ENCODE measurements around the gene CEP164.
"Not testable (repeated sequence)": the region's sequence is repeated elsewhere in the genome, so short reads cannot be mapped to it uniquely, and the experiment has no call there.

Gene CEP164

GRCh38 chr11:117313091-117313490 is 14.6 kb upstream of the CEP164 start:
- H3K9ac ChIP-seq (ENCODE audit: low read depth, low read length), result no peak overlapping the region
- H3K27me3 ChIP-seq (ENCODE audit: control insufficient read depth, insufficient read depth, low read length), result peaks cover 5% of the 10 kb centered on the region
- no peaks in the 10 kb centered on the region for H3K36me3 ChIP-seq (ENCODE audit: control insufficient read depth, insufficient read depth, low read length)
- no peak overlapping the region for H3K4me3 ChIP-seq (ENCODE audit: low read depth, low read length)
- no peaks in the 10 kb centered on the region for H3K9me3 ChIP-seq (ENCODE audit: control insufficient read depth, insufficient read depth, low read length)
- H3K4me1 ChIP-seq (ENCODE audit: control insufficient read depth, insufficient read depth, low read length), result peaks cover 5% of the 10 kb centered on the region

GRCh38 chr11:117313828-117314768 is 13.6 kb upstream of the CEP164 start:
- Histone ChIP-seq H3K4me3 (ENCODE audit: low read depth, low read length) (peak overlapping the region; percentile 57), H3K27me3 (ENCODE audit: control insufficient read depth, insufficient read depth, low read length) (peaks cover 5% of the 10 kb centered on the region), H3K9ac (ENCODE audit: low read depth, low read length) (no peak overlapping the region), H3K4me1 (ENCODE audit: control insufficient read depth, insufficient read depth, low read length) (peaks cover 5% of the 10 kb centered on the region), H3K36me3 (ENCODE audit: control insufficient read depth, insufficient read depth, low read length) (no peaks in the 10 kb centered on the region), H3K9me3 (ENCODE audit: control insufficient read depth, insufficient read depth, low read length) (no peaks in the 10 kb centered on the region)

GRCh38 chr11:117314840-117315239 is 12.8 kb upstream of the CEP164 start:
- Histone ChIP-seq H3K4me3 (ENCODE audit: low read depth, low read length) (peak overlapping the region; percentile 57), H3K9ac (ENCODE audit: low read depth, low read length) (peak overlapping the region; percentile 54), H3K36me3 (ENCODE audit: control insufficient read depth, insufficient read depth, low read length) (no peaks in the 10 kb centered on the region), H3K27me3 (ENCODE audit: control insufficient read depth, insufficient read depth, low read length) (peaks cover 5% of the 10 kb centered on the region), H3K9me3 (ENCODE audit: control insufficient read depth, insufficient read depth, low read length) (no peaks in the 10 kb centered on the region), H3K4me1 (ENCODE audit: control insufficient read depth, insufficient read depth, low read length) (peaks cover 5% of the 10 kb centered on the region)

- no peaks in the 10 kb centered on the region for H3K9me3 ChIP-seq (ENCODE audit: control insufficient read depth, insufficient read depth, low read length)
- H3K4me3 ChIP-seq (ENCODE audit: low read depth, low read length), result peak overlapping the region; percentile 57
- H3K27me3 ChIP-seq (ENCODE audit: control insufficient read depth, insufficient read depth, low read length), result peaks cover 5% of the 10 kb centered on the region
- peak overlapping the region; percentile 54 for H3K9ac ChIP-seq (ENCODE audit: low read depth, low read length)
- no peaks in the 10 kb centered on the region for H3K36me3 ChIP-seq (ENCODE audit: control insufficient read depth, insufficient read depth, low read length)
- H3K4me1 ChIP-seq (ENCODE audit: control insufficient read depth, insufficient read depth, low read length), result peaks cover 5% of the 10 kb centered on the region
Observed at GRCh38 chr11:117315285-117316196, 12.1 kb upstream of the CEP164 start.

- Histone ChIP-seq H3K36me3 (ENCODE audit: control insufficient read depth, insufficient read depth, low read length) (no peaks in the 10 kb centered on the region), H3K9me3 (ENCODE audit: control insufficient read depth, insufficient read depth, low read length) (no peaks in the 10 kb centered on the region), H3K27me3 (ENCODE audit: control insufficient read depth, insufficient read depth, low read length) (peaks cover 5% of the 10 kb centered on the region), H3K9ac (ENCODE audit: low read depth, low read length) (peak within 1 kb of the TSS; percentile 54), H3K4me3 (ENCODE audit: low read depth, low read length) (peak within 1 kb of the TSS; percentile 57), H3K4me1 (ENCODE audit: control insufficient read depth, insufficient read depth, low read length) (peaks cover 5% of the 10 kb centered on the region)
Observed at GRCh38 chr11:117316197-117316961, 11.3 kb upstream of the CEP164 start, which contains the start of gene BACE1. BACE1 (minus strand) TSS chr11:117316256; CDS start chr11:117315795, 461 bp downstream.

GRCh38 chr11:117318738-117319137 is 8.9 kb upstream of the CEP164 start:
- Histone ChIP-seq H3K27me3 (ENCODE audit: control insufficient read depth, insufficient read depth, low read length) (peaks cover 5% of the 10 kb centered on the region), H3K4me1 (ENCODE audit: control insufficient read depth, insufficient read depth, low read length) (peaks cover 5% of the 10 kb centered on the region), H3K36me3 (ENCODE audit: control insufficient read depth, insufficient read depth, low read length) (no peaks in the 10 kb centered on the region), H3K9me3 (ENCODE audit: control insufficient read depth, insufficient read depth, low read length) (no peaks in the 10 kb centered on the region), H3K4me3 (ENCODE audit: low read depth, low read length) (no peak overlapping the region), H3K9ac (ENCODE audit: low read depth, low read length) (no peak overlapping the region)

GRCh38 chr11:117319214-117319840 is 8.3 kb upstream of the CEP164 start:
- Histone ChIP-seq H3K36me3 (ENCODE audit: control insufficient read depth, insufficient read depth, low read length) (no peaks in the 10 kb centered on the region), H3K4me1 (ENCODE audit: control insufficient read depth, insufficient read depth, low read length) (peaks cover 5% of the 10 kb centered on the region), H3K27me3 (ENCODE audit: control insufficient read depth, insufficient read depth, low read length) (peaks cover 5% of the 10 kb centered on the region), H3K9ac (ENCODE audit: low read depth, low read length) (no peak overlapping the region), H3K4me3 (ENCODE audit: low read depth, low read length) (no peak overlapping the region), H3K9me3 (ENCODE audit: control insufficient read depth, insufficient read depth, low read length) (no peaks in the 10 kb centered on the region)

- peak overlapping the region; percentile 66 for H3K4me3 ChIP-seq (ENCODE audit: low read depth, low read length)
- not testable (repeated sequence) for H3K9ac ChIP-seq (ENCODE audit: low read depth, low read length); H3K27me3 ChIP-seq (ENCODE audit: control insufficient read depth, insufficient read depth, low read length); H3K4me1 ChIP-seq (ENCODE audit: control insufficient read depth, insufficient read depth, low read length); H3K9me3 ChIP-seq (ENCODE audit: control insufficient read depth, insufficient read depth, low read length); H3K36me3 ChIP-seq (ENCODE audit: control insufficient read depth, insufficient read depth, low read length)
Observed at GRCh38 chr11:117327255-117327566, 443 bp upstream of the CEP164 start.

- no peaks in the 10 kb centered on the region for H3K36me3 ChIP-seq (ENCODE audit: control insufficient read depth, insufficient read depth, low read length)
- peak overlapping the region; percentile 66 for H3K4me3 ChIP-seq (ENCODE audit: low read depth, low read length)
- no peaks in the 10 kb centered on the region for H3K9me3 ChIP-seq (ENCODE audit: control insufficient read depth, insufficient read depth, low read length)
- H3K27me3 ChIP-seq (ENCODE audit: control insufficient read depth, insufficient read depth, low read length), result no peaks in the 10 kb centered on the region
- H3K4me1 ChIP-seq (ENCODE audit: control insufficient read depth, insufficient read depth, low read length), result no peaks in the 10 kb centered on the region
- peak overlapping the region; percentile 57 for H3K9ac ChIP-seq (ENCODE audit: low read depth, low read length)
Observed at GRCh38 chr11:117328375-117329010, 839 bp downstream of the CEP164 start.

GRCh38 chr11:117332843-117333242 is 5.2 kb downstream of the CEP164 start:
- Histone ChIP-seq H3K4me3 (ENCODE audit: low read depth, low read length) (no peak overlapping the region), H3K27me3 (ENCODE audit: control insufficient read depth, insufficient read depth, low read length) (no peaks in the 10 kb centered on the region), H3K36me3 (ENCODE audit: control insufficient read depth, insufficient read depth, low read length) (no peaks in the 10 kb centered on the region), H3K4me1 (ENCODE audit: control insufficient read depth, insufficient read depth, low read length) (no peaks in the 10 kb centered on the region), H3K9ac (ENCODE audit: low read depth, low read length) (no peak overlapping the region), H3K9me3 (ENCODE audit: control insufficient read depth, insufficient read depth, low read length) (no peaks in the 10 kb centered on the region)

Data from iPS-15b (cell line).